AML-193 (cell line): ENCODE results near the gene MICAL1.
"Not testable (repeated sequence)": the region's sequence is repeated elsewhere in the genome, so short reads cannot be mapped to it uniquely, and the experiment has no call there.

Experiments used
- DNase-seq, 2 experiments: peaks; one replicate each; lab custom pipeline; 2025; lab: John Stamatoyannopoulos, UW

MICAL1 gene

DNA sequence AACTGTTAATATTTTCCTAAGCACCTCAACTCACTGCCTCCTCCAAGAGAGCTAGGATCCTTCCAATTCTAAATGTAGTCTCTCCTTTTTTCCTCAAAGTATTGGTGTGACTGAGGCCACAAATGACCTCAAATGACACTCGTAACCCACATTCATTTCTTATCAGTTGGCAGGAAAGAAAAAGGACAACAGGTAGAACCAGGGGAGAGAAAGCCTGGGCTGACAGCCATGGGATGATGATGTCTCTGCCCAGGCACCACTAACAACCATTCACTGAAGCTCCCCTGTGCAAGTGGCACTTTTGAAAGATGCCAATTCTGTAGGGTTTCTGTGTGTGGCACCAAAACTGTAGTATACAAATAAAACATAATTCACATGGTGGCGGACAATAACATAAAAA, 20.1 kb upstream of the MICAL1 start:
- DNase-seq: no peak

DNA sequence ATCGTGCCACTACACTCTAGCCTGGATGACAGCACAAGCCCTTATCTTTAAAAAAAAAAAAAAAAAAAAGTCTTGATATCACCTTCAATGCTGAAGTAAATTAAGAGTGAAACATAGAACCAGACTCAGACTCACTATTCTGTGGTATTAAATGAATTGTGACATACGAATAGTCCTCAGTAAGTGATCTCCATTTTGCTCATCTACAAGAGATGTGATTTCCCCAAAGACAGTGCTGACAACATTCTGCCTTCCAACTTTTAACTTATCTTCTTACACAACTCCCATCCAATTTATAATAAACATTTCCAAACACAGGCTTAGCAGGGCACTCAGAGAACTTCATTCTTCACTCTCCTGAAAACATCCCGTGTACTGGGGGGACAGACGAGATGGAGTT, 19.4 kb upstream of the MICAL1 start:
- no peak for DNase-seq

- no peak for DNase-seq
Observed at GRCh38 chr6:109473120-109473519, 17.5 kb upstream of the MICAL1 start.

GRCh38 chr6:109472132-109472995, 16.8 kb upstream of the MICAL1 start:
- no peak for DNase-seq

DNA sequence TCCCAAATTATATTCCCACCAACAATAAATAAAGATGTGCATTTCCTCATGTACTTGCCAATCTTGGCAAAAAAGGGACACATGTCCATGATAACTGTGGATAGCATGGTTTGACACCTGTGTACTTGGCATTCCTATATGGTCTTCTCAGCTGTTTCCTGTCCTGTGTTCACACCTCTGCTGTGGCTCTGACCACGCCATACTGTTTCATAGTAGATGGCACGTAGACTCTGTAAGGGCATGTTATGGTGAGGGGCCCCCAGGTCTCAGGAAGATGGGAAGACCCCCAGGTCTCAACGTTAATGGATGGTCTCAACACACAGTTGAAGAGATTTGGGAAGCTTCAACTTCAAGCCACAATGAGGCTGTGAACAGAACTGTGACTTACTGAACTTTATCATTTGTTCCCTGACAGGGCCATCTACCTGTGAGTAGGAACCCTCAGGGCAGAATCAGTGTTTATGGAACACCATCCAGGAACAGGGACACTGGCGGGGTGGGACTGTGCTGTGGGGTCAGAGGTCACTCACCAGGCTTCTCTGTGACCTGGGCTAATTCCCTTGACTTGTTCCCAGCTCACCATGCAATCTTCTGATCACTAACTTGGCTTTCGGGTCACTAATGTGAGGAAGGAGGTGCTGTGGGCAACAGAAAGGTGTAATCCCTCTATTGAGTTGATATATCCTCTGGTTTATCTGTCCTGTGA, 15.7 kb upstream of the MICAL1 start:
- DNase-seq: no peak

DNA sequence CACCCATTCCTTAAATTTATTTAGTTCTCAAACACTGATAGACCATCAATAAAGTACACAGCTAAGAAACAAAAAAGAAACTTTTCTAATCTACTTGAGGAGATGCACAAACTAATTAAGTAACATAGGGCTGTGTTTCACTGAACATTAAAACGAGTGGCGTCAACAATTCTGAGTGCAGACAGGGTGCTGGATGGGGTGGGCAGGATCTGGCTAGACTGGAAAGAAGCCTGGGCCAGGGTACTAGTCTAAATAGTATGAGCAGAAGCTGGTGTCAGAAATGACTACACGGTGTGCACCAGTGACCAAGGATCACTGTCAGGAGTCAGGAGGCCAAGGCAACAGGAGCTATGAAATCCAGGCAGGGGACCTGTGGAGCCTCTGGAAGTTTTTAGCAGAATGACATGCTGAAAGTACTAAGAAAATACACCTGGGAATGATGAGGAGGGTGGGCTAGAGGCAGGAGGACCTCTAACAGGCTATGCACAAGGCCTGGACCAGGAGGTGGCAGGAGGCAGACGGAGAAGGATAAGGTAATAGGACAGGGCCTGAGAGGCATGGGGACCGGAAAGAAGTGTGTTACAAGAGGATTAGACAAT, 14.1 kb upstream of the MICAL1 start:
- DNase-seq: no peak

GRCh38 chr6:109467696-109468095, 12.1 kb upstream of the MICAL1 start:
- DNase-seq: no peak

GRCh38 chr6:109466212-109466923, 10.8 kb upstream of the MICAL1 start:
- DNase-seq: no peak

DNA sequence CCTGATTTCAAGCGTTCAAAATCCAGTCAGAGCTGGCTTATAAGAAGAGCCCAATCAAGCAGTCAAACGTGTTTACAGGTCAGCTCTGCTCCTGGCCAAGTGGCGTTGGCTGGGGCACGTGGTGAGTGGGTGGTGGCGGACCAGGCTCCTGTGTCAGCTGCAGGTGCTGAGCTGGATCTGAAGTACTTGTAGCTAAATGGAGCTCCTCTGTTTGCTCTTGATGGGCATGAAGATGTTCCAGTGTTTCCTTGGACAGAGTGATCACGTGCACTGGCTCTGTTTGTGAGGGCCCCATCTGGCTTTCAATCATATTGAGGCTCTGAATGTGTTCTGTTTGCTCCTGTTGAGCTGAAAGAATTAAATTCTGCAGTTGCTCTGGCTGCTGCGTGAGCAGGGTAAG, 10.2 kb upstream of the MICAL1 start:
- no peak for DNase-seq

- DNase-seq: no peak
Observed at GRCh38 chr6:109461733-109462526, 6.4 kb upstream of the MICAL1 start.

GRCh38 chr6:109461205-109461604, 5.6 kb upstream of the MICAL1 start:
- DNase-seq: not testable (repeated sequence)

DNA sequence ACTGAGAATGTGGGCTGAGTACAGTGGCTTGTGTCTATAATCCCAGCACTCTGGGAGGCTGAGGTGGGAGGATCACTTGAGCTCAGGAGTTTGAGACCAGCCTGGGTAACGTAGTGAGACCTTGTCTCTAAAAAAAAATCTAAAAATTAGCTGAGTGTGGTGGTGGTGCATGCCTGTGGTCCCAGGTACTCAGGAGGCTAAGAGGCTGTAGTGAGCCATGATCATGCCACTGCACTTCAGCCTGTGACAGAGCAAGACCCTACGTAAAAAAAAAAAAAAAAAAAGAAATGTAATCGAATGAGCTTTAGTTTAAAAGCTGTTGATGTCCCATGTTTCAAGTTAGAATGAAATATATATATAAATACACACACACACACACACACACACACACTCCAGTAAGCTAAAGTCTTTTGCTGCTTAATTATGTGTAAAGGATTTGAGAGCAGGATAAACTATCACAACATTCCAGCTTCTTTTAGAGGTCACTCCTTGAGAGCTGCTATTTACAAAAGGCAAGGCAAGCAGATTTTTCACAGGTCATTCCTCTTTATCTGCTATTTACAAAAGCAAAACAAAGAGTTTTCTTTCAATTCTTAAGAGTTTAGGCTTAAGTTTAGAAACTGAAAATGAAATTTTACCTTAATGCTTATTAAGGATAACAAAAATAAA, 4.7 kb upstream of the MICAL1 start:
- no peak for DNase-seq

DNA sequence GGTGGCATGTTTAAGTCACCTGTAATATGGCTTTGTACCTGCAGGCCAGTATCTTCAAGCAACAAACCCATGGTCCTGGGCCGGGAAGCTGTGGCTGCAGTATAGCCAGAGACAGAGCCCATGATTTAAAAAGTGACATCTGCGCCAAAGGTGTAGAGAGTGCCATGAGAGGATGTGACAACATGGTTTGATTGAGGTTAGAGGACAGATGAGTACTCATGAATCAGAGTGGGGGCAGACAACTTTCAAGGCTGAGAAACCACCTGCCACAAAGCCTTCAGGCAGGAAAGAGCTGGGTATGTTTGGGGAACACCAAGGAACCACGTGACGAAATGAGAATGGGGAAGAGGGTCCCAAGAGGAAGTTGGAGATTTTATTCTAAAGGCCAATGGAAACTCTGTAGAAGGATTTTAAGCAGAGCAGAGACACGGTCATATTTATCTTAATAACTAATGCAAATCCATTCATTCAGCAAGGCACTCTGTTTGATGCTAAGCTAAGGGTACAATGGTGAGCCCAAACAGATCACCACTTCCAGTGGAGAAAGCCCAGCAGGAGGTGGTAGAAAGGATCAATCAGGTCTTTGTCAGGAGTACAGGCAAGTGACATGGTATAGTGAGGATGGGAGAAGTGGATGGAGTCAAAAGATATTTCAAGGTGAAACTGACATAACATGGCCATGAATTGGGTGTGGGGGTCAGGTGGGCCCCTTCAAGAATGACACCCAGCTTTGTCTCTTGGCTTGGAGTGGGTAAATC, 3.4 kb upstream of the MICAL1 start:
- DNase-seq: peak; percentile 31 to 60

GRCh38 chr6:109457562-109457996, 2.0 kb upstream of the MICAL1 start:
- DNase-seq: no peak

DNA sequence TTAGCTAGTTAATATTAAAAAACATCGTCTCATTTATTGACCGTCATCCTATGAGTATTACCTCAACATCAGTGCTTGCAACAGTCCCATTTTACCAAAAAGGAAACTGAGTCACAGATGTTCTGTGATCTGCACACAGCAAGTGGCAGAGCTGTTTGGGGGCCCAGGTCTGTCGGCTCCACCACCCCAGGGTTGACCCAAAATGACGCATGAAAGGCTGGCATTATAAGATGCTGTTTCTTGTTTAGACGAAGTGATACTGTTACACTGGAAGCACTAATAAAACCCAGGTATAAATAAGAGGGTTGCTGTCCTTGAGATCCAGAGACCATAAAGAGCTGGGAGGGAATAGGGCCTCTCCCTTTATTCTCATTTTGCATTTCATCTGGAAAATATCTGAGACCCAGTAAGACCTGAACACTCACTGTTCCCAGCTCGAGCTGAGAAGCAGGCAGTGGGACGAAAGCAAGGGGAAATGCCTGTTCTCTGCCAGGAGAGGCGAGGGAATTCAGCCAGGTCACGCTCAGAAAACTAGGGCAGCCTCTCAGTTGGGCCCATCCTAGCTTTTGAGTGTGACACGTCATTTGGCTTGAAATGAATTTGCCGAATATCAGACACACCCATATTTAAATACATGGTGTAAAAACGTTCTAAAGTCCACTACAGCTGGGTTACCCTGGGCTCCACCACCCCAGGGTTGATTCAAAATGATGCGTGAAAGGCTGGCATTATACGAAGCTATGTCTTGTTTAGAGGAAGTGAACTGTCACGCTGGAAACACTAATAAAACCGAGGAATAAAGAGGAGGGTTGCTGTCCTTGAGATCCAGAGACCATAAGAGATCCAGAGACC, 1.4 kb upstream of the MICAL1 start:
- DNase-seq: no peak

- DNase-seq: no peak
Observed at GRCh38 chr6:109456111-109456583, 575 bp upstream of the MICAL1 start.

DNA sequence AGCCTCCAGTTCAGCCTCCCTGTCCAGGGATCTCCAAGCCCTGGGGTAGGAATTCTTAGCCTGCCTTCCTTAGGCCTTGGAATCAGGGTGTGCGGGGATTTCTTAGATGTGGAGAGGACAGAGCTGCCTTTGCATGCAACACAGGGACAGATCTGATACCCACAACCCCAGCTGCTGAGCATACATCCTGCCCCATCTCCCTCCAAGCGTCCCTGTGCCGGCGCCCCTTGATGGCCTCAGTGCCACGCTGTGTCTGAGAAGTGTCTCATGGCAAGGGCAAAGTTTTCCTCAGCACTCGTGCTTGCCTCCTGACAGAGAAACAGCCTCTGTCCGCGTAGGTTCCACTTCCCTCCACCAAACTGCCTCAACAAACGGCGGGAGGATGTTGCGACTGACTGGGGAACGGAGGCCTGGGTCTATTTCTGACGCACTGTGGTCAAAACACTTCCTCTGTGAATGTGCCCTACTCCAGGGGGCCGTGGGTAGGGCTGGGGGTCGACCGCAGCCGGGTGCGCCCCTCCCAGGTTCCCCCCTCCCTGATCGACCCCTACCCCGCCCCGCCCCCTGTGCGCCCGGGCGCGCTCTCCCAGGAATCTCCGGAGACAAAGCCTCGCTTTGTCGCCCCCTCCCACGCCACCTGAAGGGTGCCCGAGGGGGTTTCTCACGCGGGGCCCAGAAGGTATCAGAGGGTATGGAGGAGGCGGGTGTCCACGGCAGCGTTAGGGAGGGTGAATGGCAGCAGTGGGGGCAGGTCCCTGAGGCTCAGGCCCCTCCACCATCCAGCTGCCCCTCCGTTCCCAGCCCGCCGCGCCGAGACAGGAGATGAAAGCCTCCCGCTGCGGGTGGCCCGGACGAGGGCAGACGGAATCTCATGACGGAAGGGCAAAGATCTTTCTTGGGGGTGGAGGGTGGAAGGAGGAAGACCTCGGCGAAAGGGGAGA, 806 bp downstream of the MICAL1 start:
- peak; percentile 87 to 88 for DNase-seq
